Endothelial cell of umbilical vein (primary cell): ENCODE data around the gene ARMC7.

ENCODE experiments used
- FOS ChIP-seq: IDR thresholded peaks from 2 replicates; pipeline ENCODE4 v1.6.1; 2011; ENCODE audit warnings: mild to moderate bottlenecking, low read length, moderate library complexity, borderline replicate concordance; ENCODE audit not compliant: insufficient read depth
- POLR2A ChIP-seq: IDR thresholded peaks from 2 replicates; pipeline ENCODE4 v1.6.1; 2012; ENCODE audit warnings: low read depth, mild to moderate bottlenecking, control low read depth, low read length

DNA sequence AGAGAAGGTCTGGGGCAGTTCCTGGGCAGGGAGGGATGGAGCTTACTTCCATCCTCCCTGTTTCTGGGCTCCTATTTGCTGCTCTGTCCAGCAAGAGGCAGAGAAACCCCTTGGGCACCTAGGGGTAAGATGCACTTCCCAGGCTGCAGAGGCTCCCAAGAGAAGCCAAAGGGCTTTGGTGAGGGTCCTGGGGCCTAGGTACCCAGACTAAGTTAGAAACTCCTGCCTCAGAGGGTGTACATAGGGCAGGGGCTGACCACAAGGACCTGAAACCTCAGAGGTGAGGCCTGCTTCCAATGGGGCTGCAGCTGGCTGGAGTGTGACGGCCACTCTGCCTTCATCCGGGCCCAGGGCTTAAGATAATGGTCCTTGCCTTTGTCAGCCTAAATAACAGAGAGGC lies 1.6 kb upstream of the ARMC7 start:
- TF ChIP-seq POLR2A = no peak
- TF ChIP-seq FOS = no peak
